ENCODE results near the gene ERC2.

The ERC2 gene

DNA sequence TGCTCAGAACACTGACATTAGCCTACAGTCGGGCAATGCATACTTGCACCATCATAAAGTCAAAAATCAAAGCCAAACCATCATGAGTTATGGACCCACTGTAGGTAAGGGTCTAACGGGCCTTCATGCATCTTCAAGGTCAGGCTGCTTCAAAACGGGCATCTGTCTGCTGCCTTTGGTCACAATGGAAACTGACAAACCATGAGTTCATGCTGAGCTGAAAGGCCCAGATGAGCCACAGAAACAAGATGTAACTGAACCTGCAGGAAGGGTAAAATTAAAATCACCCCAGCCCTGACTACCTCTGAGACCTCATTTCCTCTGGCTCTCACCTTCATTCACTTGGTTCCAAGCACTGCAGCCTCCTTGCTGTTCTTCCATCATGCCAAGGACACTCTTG is 143.8 kb downstream of the ERC2 start:
- no peaks in the 10 kb centered on the region for H3K27me3 ChIP-seq
- H3K4me3 ChIP-seq (ENCODE audit: low read depth, low read length): no peak overlapping the region
- TF ChIP-seq, protein P1, sequence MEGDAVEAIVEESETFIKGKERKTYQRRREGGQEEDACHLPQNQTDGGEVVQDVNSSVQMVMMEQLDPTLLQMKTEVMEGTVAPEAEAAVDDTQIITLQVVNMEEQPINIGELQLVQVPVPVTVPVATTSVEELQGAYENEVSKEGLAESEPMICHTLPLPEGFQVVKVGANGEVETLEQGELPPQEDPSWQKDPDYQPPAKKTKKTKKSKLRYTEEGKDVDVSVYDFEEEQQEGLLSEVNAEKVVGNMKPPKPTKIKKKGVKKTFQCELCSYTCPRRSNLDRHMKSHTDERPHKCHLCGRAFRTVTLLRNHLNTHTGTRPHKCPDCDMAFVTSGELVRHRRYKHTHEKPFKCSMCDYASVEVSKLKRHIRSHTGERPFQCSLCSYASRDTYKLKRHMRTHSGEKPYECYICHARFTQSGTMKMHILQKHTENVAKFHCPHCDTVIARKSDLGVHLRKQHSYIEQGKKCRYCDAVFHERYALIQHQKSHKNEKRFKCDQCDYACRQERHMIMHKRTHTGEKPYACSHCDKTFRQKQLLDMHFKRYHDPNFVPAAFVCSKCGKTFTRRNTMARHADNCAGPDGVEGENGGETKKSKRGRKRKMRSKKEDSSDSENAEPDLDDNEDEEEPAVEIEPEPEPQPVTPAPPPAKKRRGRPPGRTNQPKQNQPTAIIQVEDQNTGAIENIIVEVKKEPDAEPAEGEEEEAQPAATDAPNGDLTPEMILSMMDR (IDR thresholded peaks at IDR 0.05; ENCODE audit: low read depth, low read length): no peak
- H3K36me3 ChIP-seq: no peaks in the 10 kb centered on the region
- H3K9me3 ChIP-seq: no peaks in the 10 kb centered on the region
- H3K4me1 ChIP-seq: no peaks in the 10 kb centered on the region
- no peak for DNase-seq

DNA sequence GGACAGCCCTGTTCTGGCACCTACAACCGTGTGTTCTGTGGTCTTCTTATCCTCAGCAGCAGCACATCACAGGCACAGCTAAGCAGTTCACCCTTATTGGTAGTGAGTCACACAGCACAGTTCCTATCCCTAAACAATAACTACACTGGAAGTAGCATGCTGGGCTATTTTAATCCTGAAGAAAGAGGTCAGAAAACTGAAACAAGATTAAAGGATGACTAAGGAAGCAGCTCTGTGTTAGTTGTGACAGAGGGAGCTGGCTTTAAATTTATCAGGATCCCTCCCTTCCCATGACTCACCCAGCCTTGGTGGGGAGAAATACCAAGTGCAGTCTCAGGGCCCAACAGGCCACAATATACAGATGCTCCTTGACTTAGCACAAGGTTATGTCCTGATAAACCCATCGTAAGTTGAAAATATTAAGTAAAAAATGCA is 144.3 kb downstream of the ERC2 start:
- H3K27me3 ChIP-seq: no peaks in the 10 kb centered on the region
- H3K4me1 ChIP-seq: no peaks in the 10 kb centered on the region
- no peaks in the 10 kb centered on the region for H3K9me3 ChIP-seq
- no peaks in the 10 kb centered on the region for H3K36me3 ChIP-seq
- no peak for DNase-seq
- no peak overlapping the region for H3K4me3 ChIP-seq (ENCODE audit: low read depth, low read length)
- TF ChIP-seq, protein P1 (IDR thresholded peaks at IDR 0.05; ENCODE audit: low read depth, low read length): no peak

DNA sequence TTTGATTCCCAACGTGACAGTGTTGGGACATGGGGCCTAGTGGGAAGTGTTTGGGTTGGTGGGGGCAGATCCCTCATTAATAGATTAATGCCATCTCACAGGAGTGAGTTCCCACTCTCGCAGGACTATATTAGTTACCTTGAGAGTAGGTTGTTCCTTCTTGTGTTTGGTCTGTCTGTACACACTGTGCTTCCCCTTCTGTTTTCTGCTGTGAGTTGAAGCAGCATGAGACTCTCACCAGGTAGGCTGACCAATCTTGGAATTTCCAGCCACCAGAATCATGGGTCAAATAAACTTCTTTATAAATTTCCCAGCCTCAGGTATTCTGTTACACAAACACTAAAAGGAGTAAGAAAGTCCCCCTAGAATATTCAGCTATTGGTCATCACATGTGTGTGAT is 145.4 kb downstream of the ERC2 start:
- Histone ChIP-seq H3K4me3 (ENCODE audit: low read depth, low read length) (no peak overlapping the region), H3K4me1 (no peaks in the 10 kb centered on the region), H3K27me3 (no peaks in the 10 kb centered on the region), H3K9me3 (no peaks in the 10 kb centered on the region), H3K36me3 (no peaks in the 10 kb centered on the region)
- TF ChIP-seq, protein P1 (IDR thresholded peaks at IDR 0.05; ENCODE audit: low read depth, low read length): no peak
- DNase-seq: no peak

DNA sequence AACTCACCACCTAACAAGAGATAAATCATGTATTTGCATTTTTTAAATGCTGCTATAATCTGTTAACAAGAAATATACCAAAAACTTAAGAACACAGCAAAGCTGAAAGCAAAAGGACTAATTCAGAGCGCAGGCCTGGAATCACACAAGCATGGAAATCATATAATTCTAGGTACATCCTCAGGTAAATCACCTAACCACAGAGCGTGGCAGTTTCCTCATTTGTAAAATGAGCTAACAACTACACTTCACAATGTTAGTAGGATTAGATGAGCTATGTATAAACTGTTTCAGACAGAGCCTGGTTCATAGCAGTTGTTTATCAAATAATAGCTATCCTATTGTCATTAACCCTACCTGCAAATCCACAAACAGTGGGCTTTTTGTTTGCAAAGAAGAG is 146.4 kb downstream of the ERC2 start:
- Histone ChIP-seq H3K4me3 (ENCODE audit: low read depth, low read length) (no peak overlapping the region), H3K36me3 (no peaks in the 10 kb centered on the region), H3K9me3 (no peaks in the 10 kb centered on the region), H3K27me3 (no peaks in the 10 kb centered on the region), H3K4me1 (no peaks in the 10 kb centered on the region)
- TF ChIP-seq, protein P1 (IDR thresholded peaks at IDR 0.05; ENCODE audit: low read depth, low read length): no peak
- no peak for DNase-seq

DNA sequence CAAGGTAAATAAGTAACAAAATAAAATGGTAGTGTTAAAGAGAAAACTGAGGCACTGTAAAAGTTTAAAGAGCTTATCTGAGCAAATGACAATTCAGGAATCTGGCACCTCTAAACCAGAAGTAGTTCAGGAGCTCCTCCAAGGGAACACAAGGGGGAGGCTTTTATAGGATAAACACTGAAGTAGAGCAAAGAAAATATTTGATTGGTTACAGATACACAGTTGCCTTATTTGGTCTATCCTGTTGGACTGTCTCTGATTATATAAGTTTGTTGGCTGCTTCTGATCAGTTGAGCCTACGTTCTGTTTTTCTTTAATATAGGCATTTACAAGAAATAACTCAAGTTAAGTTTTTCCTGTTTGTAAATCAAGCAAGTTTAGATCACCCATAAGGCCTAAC is 146.9 kb downstream of the ERC2 start:
- no peaks in the 10 kb centered on the region for H3K4me1 ChIP-seq
- no peak overlapping the region for H3K4me3 ChIP-seq (ENCODE audit: low read depth, low read length)
- no peak for DNase-seq
- no peaks in the 10 kb centered on the region for H3K27me3 ChIP-seq
- TF ChIP-seq, protein P1 (IDR thresholded peaks at IDR 0.05; ENCODE audit: low read depth, low read length): no peak
- no peaks in the 10 kb centered on the region for H3K9me3 ChIP-seq
- no peaks in the 10 kb centered on the region for H3K36me3 ChIP-seq

DNA sequence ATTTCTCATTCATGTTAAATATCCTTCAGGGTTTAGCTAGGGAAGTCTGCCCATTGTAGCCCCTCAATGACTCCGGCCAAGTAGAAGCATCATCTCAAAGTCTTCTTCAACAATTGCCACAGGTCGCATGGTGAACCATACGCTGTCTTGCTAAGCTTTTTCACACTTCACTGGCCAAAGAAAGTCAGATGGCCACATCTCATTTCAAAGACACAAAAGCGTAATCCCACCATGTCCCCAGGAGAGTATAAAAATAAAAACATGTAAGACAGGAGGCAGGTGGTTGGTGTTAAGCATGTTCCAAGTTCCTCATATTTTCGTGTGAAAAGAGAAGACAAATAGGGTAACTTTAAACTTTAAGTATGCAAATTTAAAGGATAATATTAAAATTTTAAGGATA is 147.4 kb downstream of the ERC2 start:
- TF ChIP-seq, protein P1 (IDR thresholded peaks at IDR 0.05; ENCODE audit: low read depth, low read length): no peak
- Histone ChIP-seq H3K36me3 (no peaks in the 10 kb centered on the region), H3K27me3 (no peaks in the 10 kb centered on the region), H3K9me3 (no peaks in the 10 kb centered on the region), H3K4me3 (ENCODE audit: low read depth, low read length) (no peak overlapping the region), H3K4me1 (no peaks in the 10 kb centered on the region)
- no peak for DNase-seq
